Esophagus muscularis mucosa (tissue), 4 donors: Measurements from ENCODE around the gene ANKRD17. TPM values are rescaled to one million over a fixed set of nuclear protein-coding genes. Genes with fewer than 3 reads are reported as not detected.
A peak's percentile ranks its signal among the peaks of the same experiment; 100 is the strongest.
"Not testable (repeated sequence)": the region's sequence is repeated elsewhere in the genome, so short reads cannot be mapped to it uniquely, and the experiment has no call there.

Experiments used
- DNase-seq: peaks from one replicate; pipeline ENCODE4 v3.0.0-alpha.2; 2017; ENCODE audit errors: extremely low spot score
- H3K27ac ChIP-seq, 4 donors: fragments of 200-600 bp; sonication (generic); replicated peaks in 1 of 4; 1 replicate in 3 of 4; 2 replicates in 1 of 4; pipeline ENCODE4 v1.5.1; 2016 to 2019; ENCODE audit warnings: mild to moderate bottlenecking in 1 of 4
- H3K27me3 ChIP-seq, 4 donors: fragments of 200-600 bp; sonication (generic); one replicate each; pipeline versions ENCODE4 v1.5.1 to v1.6.0; 2016 to 2019
- H3K36me3 ChIP-seq, 4 donors: fragments of 200-600 bp; sonication (generic); one replicate each; pipeline ENCODE4 v1.5.1; 2016 to 2019
- H3K4me1 ChIP-seq, 4 donors: fragments of 200-600 bp; sonication (generic); one replicate each; pipeline ENCODE4 v1.5.1; 2016 to 2019
- H3K4me3 ChIP-seq, 4 donors: fragments of 200-600 bp; sonication (generic); 1 replicate in 2 of 4; 2 replicates in 2 of 4; pipeline ENCODE4 v1.5.1; 2016 to 2019; ENCODE audit warnings: mild to moderate bottlenecking in 4 of 4, moderate library complexity in 1 of 4
- H3K9me3 ChIP-seq, 4 donors: fragments of 200-600 bp; sonication (generic); 1 replicate in 3 of 4; 2 replicates in 1 of 4; pipeline ENCODE4 v1.5.1; 2016 to 2019
- CTCF ChIP-seq, 3 experiments: fragments of 200-600 bp in 2 of 3; fragments of 450-650 bp in 1 of 3; sonication (generic) in 2 of 3; IDR thresholded peaks; one replicate each; pipeline ENCODE4 v1.5.1; 2017 to 2019; ENCODE audit warnings: antibody characterized with exemption in 3 of 3, mild to moderate bottlenecking in 2 of 3, moderate library complexity in 1 of 3
- EP300 ChIP-seq: sonication (generic); formaldehyde crosslinking; IDR thresholded peaks from one replicate; pipeline ENCODE4 v1.6.1; 2017; ENCODE audit warnings: antibody characterized with exemption
- POLR2A ChIP-seq: fragments of 450-650 bp; IDR thresholded peaks from one replicate; pipeline ENCODE4 v1.6.1; 2017; ENCODE audit warnings: antibody characterized with exemption, moderate library complexity, mild to moderate bottlenecking, low read depth
- POLR2AphosphoS5 ChIP-seq, 2 donors: sonication (generic); formaldehyde crosslinking; IDR thresholded peaks; one replicate each; pipeline ENCODE4 v1.6.1; 2017; ENCODE audit warnings: antibody characterized with exemption in 2 of 2
- WGBS: methylation state at CpG from one replicate; pipeline ENCODE4 v1.1.5; 2018; 5-methylcytosine and 5-hydroxymethylcytosine counted together
- intact Hi-C: fragments of 100-400 bp; cut with DNase I; formaldehyde crosslinking; loops from one replicate; pipeline ENCODE4 v1.15.1; 2023
- total RNA-seq, 4 donors: library from RNA; depleted of rRNA; stranded (reverse); fragments of >200 nt; gene quantifications; one replicate each; pipeline versions ENCODE4 v1.1.0 to v1.2.1, GENCODE V29; 2016

Gene ANKRD17
- total RNA-seq, 4 donors from 2014 or later, result 47.9 to 58.1 (median 54.7) TPM

GRCh38 chr4:73230865-73231517, 27.6 kb downstream of the ANKRD17 start:
- DNase-seq, result no peak

GRCh38 chr4:73228800-73229199, 29.8 kb downstream of the ANKRD17 start:
- H3K27me3 ChIP-seq, H3K36me3 ChIP-seq, H3K27ac ChIP-seq, H3K4me3 ChIP-seq, DNase-seq, H3K9me3 ChIP-seq, intact Hi-C loops: not testable (repeated sequence)
- H3K4me1 ChIP-seq, result peaks cover 4 to 15% (median 9%) of the 10 kb centered on the region in 4 donors
- WGBS, result 97% methylated on average over 6 of the region's 6 CpGs

More at GRCh38 chr4:73230865-73231517, 27.6 kb downstream of the ANKRD17 start:
- H3K4me1 ChIP-seq, result peaks cover 0 to 11% (median 0%) of the 10 kb centered on the region in 4 donors
- WGBS, result 90% methylated on average over 3 of the region's 3 CpGs
- intact Hi-C loops, result no loop called here
- H3K27ac ChIP-seq, result no peak overlapping the region
- TF ChIP-seq POLR2AphosphoS5 (IDR thresholded peaks at IDR 0.05) (no peak), CTCF (IDR thresholded peaks at IDR 0.05) (no peak)
- H3K9me3 ChIP-seq, result no peaks in the 10 kb centered on the region
- H3K4me3 ChIP-seq, result no peak overlapping the region
- H3K36me3 ChIP-seq, result peaks cover 0 to 12% (median 0%) of the 10 kb centered on the region in 4 donors
- no peaks in the 10 kb centered on the region for H3K27me3 ChIP-seq

- WGBS, result 75% methylated on average over 3 of the region's 3 CpGs
- Histone ChIP-seq H3K4me1 (peaks cover 27 to 48% (median 40%) of the 10 kb centered on the region in 4 donors), H3K36me3 (no peaks in the 10 kb centered on the region), H3K27ac (no peak overlapping the region), H3K27me3 (no peaks in the 10 kb centered on the region), H3K4me3 (no peak overlapping the region), H3K9me3 (no peaks in the 10 kb centered on the region)
- no peak for TF ChIP-seq EP300
- TF ChIP-seq POLR2AphosphoS5 (IDR thresholded peaks at IDR 0.05), result no peak
- no peak for TF ChIP-seq POLR2A
- TF ChIP-seq CTCF (IDR thresholded peaks at IDR 0.05), result no peak
- DNase-seq, result no peak
- intact Hi-C loops, result no loop called here
Measured at GRCh38 chr4:73224886-73225285, 33.7 kb downstream of the ANKRD17 start.

- Histone ChIP-seq H3K4me3 (peak overlapping the region; percentile 53 to 58 (median 56)), H3K27me3 (no peaks in the 10 kb centered on the region), H3K27ac (peak overlapping the region; percentile 76 to 92 (median 80)), H3K4me1 (peaks cover 31 to 48% (median 43%) of the 10 kb centered on the region in 4 donors), H3K36me3 (no peaks in the 10 kb centered on the region), H3K9me3 (no peaks in the 10 kb centered on the region)
- WGBS, result 3% methylated on average over 3 of the region's 3 CpGs
- intact Hi-C loops, result no loop called here
- DNase-seq, result no peak
- TF ChIP-seq EP300 (no peak), CTCF (IDR thresholded peaks at IDR 0.05) (no peak)
Measured at GRCh38 chr4:73223258-73223650, 35.3 kb downstream of the ANKRD17 start.

- Histone ChIP-seq H3K9me3 (no peaks in the 10 kb centered on the region), H3K27me3 (no peaks in the 10 kb centered on the region), H3K36me3 (no peaks in the 10 kb centered on the region), H3K4me1 (peaks cover 31 to 48% (median 43%) of the 10 kb centered on the region in 4 donors), H3K4me3 (peak overlapping the region; percentile 53 to 58 (median 56)), H3K27ac (peak overlapping the region; percentile 76 to 92 (median 80))
- TF ChIP-seq POLR2A (no peak), POLR2AphosphoS5 (IDR thresholded peaks at IDR 0.05) (peak; percentile 83 to 86), CTCF (IDR thresholded peaks at IDR 0.05) (peak in 1 of 3 experiments; percentile 5)
- no peak for DNase-seq
- intact Hi-C loops, result no loop called here
- 2% methylated on average over 6 of the region's 6 CpGs for WGBS
Measured at GRCh38 chr4:73222466-73223257, 35.9 kb downstream of the ANKRD17 start.
